Stimulated activated CD4-positive, alpha-beta T cell treated with anti-CD3 and anti-CD28 coated beads, Interleukin-1b, Interleukin-23, amount 100 ng/mL, for 24 hours (primary cell): ENCODE results near the gene PRSS38.

Experiments
- DNase-seq, 4 experiments: peaks; one replicate each; pipeline ENCODE4 v3.0.0-alpha.2; 2020; ENCODE audit warnings: low read depth in 4 of 4, low spot score in 1 of 4

The PRSS38 gene

DNA sequence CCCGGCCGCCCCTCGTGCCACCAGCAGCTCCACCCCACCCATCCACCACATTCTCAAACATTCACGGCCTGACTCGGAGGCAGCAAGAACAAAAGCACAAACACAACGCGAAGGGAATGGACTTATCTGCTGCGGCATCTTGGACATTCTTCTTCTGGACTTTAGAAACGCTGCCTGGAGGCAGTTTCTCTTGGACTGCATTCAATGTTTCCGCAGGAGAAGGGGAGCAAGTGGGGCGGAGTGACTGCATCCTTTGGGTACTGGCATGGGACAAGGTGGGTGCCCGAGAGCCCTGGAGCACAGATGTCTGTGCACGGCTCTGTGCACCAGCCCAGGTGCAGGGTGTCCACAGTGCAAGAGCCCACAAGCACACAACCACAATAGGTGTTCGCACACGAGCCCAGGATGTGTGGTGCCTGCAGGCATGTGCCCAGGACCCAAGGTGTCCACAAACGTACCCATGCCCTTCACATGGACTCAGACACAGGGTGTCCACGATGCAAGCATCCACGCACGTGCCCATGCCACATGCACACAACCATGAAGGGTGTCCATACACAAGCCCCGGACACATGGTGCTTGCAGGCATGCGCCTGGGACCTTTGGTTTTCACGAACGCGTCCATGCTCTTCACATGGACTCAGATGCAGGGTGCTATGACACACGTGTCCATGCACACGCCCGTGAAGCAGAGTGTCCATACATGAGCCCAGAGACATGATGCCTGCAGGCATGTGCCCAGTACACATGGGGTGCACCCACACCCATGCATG, 78.7 kb downstream of the PRSS38 start:
- DNase-seq = no peak

DNA sequence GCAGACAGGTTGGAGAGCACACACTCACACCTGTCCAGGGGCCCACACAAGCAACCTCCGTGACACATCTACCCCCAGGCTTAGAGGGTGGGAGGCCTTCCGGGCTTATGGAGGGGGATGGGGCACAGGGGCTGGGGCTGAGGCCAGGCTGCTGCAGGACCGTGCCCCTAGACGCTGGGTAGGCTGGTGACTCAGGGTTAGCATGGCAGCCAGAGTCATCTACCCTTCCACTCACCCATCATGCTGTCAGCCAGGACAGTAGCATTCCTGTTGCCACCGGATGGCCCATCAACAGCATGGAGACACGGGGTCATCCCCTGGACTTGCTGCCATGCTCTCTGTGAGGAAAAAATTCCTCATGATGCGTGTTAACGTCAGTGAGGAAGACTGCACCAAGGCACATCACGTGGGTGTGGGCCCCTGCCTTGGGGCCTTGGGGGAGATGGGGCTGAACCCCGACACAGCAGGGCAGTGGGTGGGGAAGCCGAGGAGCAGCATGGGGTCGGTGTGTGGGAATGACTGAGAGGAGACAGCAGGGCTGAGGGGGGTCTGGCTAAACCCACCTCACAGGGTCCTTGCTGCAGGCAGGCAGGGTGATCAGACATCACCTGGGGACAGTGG, 79.5 kb downstream of the PRSS38 start:
- no peak for DNase-seq
